Tibial artery (tissue), 4 donors: ENCODE measurements around the gene PIP5K1B.

Experiments
- DNase-seq, 2 donors: peaks; one replicate each; pipeline ENCODE4 v3.0.0-alpha.2; 2019
- H3K27ac ChIP-seq, 2 donors: fragments of 200-600 bp; sonication (generic) in 1 of 2; 1 replicate in 1 of 2; 2 replicates in 1 of 2; pipeline ENCODE4 v1.5.1; 2018 to 2019; ENCODE audit warnings: mild to moderate bottlenecking in 1 of 2
- H3K27me3 ChIP-seq, 2 donors: fragments of 200-600 bp; sonication (generic) in 1 of 2; one replicate each; pipeline versions ENCODE4 v1.5.1 to v1.6.0; 2016 to 2019
- H3K36me3 ChIP-seq, 3 donors: fragments of 200-600 bp; sonication (generic) in 2 of 3; one replicate each; pipeline ENCODE4 v1.5.1; 2016 to 2019; ENCODE audit warnings: mild to moderate bottlenecking in 2 of 3
- H3K4me1 ChIP-seq, 4 donors: fragments of 200-600 bp; sonication (generic) in 2 of 4; 1 replicate in 3 of 4; 2 replicates in 1 of 4; pipeline ENCODE4 v1.5.1; 2016 to 2019
- H3K4me3 ChIP-seq, 2 donors: fragments of 200-600 bp; sonication (generic) in 1 of 2; 1 replicate in 1 of 2; 2 replicates in 1 of 2; pipeline ENCODE4 v1.5.1; 2018 to 2019; ENCODE audit warnings: mild to moderate bottlenecking in 2 of 2
- H3K9me3 ChIP-seq, 3 donors: fragments of 200-600 bp; sonication (generic) in 1 of 3; one replicate each; pipeline ENCODE4 v1.5.1; 2016 to 2019
- intact Hi-C: fragments of 100-400 bp; cut with DNase I; formaldehyde crosslinking; loops from one replicate; pipeline ENCODE4 v1.15.0; 2023; ENCODE audit warnings: low total_unique reads
- TF ChIP-seq, protein P1 (sequence below), 2 experiments: fragments of 200-600 bp in 1 of 2; fragments of 450-650 bp in 1 of 2; IDR thresholded peaks; one replicate each; pipeline ENCODE4 v1.5.1; 2017 to 2019; ENCODE audit warnings: antibody characterized with exemption in 2 of 2, mild to moderate bottlenecking in 1 of 2, moderate library complexity in 1 of 2

PIP5K1B gene

DNA sequence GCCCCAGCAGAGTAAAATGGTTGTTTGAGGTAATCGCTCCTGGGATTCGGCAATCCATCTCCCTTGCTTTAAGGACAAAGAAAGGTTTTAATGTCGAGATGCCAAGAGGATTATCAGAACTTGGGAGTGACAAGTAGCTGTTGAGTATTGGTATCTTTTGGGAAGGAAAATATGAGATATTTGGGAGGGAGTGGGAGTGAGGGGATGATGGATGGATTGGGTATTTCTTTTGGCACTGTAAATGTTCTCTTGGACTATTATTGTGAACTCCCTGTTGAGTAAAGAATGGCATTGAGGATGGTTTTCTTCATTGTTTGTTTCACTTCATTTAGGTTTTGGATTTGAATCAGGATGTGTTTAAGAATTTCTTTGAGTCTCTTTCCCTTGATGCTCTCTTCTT is 86.1 kb downstream of the PIP5K1B start:
- intact Hi-C loops, result no loop called here
- peaks cover 0 to 14% (median 0%) of the 10 kb centered on the region in 4 donors for H3K4me1 ChIP-seq

DNA sequence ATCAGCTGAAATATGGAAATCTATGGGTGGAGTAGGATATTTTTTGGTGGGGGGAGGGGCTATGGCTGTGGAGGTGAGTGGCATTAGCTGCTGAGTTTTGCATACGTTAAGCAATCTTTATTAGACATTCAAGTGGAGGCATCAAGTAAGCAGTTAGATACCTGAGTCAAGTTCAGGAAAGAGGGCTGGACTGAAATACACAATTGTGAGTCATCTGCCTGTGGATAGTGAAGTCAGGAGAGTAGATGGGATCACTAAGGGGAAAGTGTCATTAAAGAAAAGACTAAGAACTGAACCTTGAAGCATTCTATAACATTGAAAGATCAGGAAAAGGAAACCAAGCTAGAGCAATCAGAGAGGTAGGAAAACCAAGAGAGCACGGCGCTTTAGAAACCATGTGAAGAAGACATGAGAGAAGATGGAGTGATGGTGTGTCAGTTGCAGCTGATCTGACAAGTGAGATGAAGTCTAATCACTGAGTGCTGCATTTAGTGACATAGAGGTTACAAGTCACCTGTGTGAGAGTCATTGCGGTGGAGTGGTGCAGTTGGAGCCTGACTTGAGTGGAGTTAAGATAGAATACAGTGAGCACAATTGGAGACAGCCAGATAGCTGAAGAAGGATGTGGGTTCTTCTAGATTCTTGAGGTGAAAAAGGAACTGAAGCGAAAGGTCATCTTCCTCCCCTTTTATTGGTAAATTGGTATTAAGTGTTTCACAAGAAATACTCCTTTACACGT is 88.7 kb downstream of the PIP5K1B start:
- H3K27me3 ChIP-seq, result no peaks in the 10 kb centered on the region
- intact Hi-C loops, result no loop called here

More for the DNA sequence above, 86.1 kb downstream of the PIP5K1B start:
- Histone ChIP-seq H3K4me3 (no peak overlapping the region), H3K27ac (no peak overlapping the region), H3K36me3 (peaks cover 0 to 9% (median 6%) of the 10 kb centered on the region in 3 donors), H3K27me3 (no peaks in the 10 kb centered on the region), H3K9me3 (no peaks in the 10 kb centered on the region)
- no peak for DNase-seq
- TF ChIP-seq, protein P1, sequence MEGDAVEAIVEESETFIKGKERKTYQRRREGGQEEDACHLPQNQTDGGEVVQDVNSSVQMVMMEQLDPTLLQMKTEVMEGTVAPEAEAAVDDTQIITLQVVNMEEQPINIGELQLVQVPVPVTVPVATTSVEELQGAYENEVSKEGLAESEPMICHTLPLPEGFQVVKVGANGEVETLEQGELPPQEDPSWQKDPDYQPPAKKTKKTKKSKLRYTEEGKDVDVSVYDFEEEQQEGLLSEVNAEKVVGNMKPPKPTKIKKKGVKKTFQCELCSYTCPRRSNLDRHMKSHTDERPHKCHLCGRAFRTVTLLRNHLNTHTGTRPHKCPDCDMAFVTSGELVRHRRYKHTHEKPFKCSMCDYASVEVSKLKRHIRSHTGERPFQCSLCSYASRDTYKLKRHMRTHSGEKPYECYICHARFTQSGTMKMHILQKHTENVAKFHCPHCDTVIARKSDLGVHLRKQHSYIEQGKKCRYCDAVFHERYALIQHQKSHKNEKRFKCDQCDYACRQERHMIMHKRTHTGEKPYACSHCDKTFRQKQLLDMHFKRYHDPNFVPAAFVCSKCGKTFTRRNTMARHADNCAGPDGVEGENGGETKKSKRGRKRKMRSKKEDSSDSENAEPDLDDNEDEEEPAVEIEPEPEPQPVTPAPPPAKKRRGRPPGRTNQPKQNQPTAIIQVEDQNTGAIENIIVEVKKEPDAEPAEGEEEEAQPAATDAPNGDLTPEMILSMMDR (IDR thresholded peaks at IDR 0.05), result no peak

DNA sequence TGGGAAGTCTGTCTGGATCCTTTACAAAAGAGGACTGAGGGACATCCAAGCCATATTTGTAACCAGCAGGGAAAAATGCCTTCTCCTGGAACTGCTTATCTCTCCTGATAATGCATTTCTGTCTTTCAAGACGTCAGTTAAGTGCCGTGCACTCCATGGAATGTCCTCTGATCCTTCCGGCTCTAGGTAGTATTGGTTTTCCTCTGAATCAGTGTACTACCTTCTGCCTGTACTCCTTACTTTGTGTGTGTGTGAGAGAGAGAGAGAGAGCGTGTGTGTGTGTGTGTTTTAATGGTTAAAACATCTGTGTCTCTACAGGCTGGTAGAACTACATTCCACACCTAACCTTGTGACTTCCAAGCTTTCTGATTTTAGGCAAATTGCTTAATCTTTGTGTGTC is 89.9 kb downstream of the PIP5K1B start:
- DNase-seq, result no peak
- TF ChIP-seq, protein P1 (IDR thresholded peaks at IDR 0.05), result no peak
- H3K27me3 ChIP-seq, result no peaks in the 10 kb centered on the region
- no peaks in the 10 kb centered on the region for H3K9me3 ChIP-seq
- no peak overlapping the region for H3K4me3 ChIP-seq
- no peak overlapping the region for H3K27ac ChIP-seq
- intact Hi-C loops, result no loop called here
- H3K36me3 ChIP-seq, result no peaks in the 10 kb centered on the region
- H3K4me1 ChIP-seq, result peaks cover 0 to 14% (median 0%) of the 10 kb centered on the region in 4 donors

More for the DNA sequence above, 88.7 kb downstream of the PIP5K1B start:
- TF ChIP-seq, protein P1 (IDR thresholded peaks at IDR 0.05), result no peak
- Histone ChIP-seq H3K27ac (no peak overlapping the region), H3K36me3 (no peaks in the 10 kb centered on the region), H3K4me1 (peaks cover 0 to 14% (median 0%) of the 10 kb centered on the region in 4 donors), H3K4me3 (no peak overlapping the region), H3K9me3 (no peaks in the 10 kb centered on the region)
- no peak for DNase-seq

DNA sequence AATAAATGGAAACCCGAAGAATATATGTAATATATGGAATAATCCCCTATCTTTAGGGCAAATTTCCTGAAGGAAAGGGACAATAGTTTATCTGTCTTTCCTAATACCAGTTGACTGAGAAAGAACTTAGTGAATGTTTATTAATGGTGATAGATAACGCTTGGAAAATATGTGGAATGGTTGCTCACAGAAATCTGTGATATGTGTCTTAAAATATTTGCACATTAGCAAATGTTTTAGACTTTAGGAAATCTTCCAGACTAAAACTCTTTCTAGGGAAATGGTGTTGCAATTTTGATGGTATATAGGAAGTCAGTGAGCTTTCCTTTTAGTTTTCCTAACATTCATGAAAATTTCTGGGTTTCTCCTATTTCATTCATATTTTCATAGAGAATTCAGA is 90.4 kb downstream of the PIP5K1B start:
- Histone ChIP-seq H3K4me3 (no peak overlapping the region), H3K27me3 (no peaks in the 10 kb centered on the region), H3K27ac (no peak overlapping the region), H3K36me3 (no peaks in the 10 kb centered on the region), H3K4me1 (peaks cover 0 to 13% (median 0%) of the 10 kb centered on the region in 4 donors), H3K9me3 (no peaks in the 10 kb centered on the region)
- intact Hi-C loops, result no loop called here
- DNase-seq, result no peak
- TF ChIP-seq, protein P1 (IDR thresholded peaks at IDR 0.05), result no peak

DNA sequence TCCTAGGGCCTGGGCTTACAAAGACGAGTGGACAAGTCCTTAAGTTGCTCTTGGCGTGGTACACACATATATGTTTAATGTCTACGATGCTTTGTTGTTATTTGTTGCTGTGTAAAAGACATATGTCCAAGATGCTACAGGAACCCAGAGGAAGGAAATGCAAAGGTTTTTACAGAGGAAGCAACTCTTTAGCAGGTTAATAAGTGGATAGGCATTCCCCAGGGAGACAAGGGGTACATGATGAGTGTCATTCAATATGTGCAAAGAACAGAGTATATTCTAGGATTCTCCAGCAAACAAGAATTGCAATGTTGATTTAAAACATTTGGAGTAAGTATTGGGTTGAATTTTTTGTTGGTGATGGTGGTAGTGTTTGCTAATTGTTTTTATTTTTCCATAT is 92.1 kb downstream of the PIP5K1B start:
- no peaks in the 10 kb centered on the region for H3K27me3 ChIP-seq
- intact Hi-C loops, result no loop called here
- no peaks in the 10 kb centered on the region for H3K36me3 ChIP-seq

More for the DNA sequence above, 92.1 kb downstream of the PIP5K1B start:
- DNase-seq, result no peak
- no peak overlapping the region for H3K27ac ChIP-seq
- H3K9me3 ChIP-seq, result no peaks in the 10 kb centered on the region
- peaks cover 0 to 7% (median 0%) of the 10 kb centered on the region in 4 donors for H3K4me1 ChIP-seq
- H3K4me3 ChIP-seq, result no peak overlapping the region
- TF ChIP-seq, protein P1 (IDR thresholded peaks at IDR 0.05), result no peak
